Testis (tissue), 2 donors: ENCODE data around the gene EP400.

Experiments
- CTCF ChIP-seq, 3 experiments: fragments of 450-650 bp in 2 of 3; fragments of 200-600 bp in 1 of 3; sonication (generic) in 1 of 3; IDR thresholded peaks; one replicate each; pipeline ENCODE4 v1.5.1; 2016 to 2019; ENCODE audit warnings: antibody characterized with exemption in 3 of 3, mild to moderate bottlenecking in 2 of 3, moderate library complexity in 1 of 3
- POLR2A ChIP-seq: fragments of 450-650 bp; IDR thresholded peaks from one replicate; pipeline ENCODE4 v1.6.1; 2017; ENCODE audit warnings: antibody characterized with exemption, mild to moderate bottlenecking, moderate library complexity

GRCh38 chr12:131930510-131930909 is 19.2 kb upstream of the EP400 start:
- TF ChIP-seq CTCF (IDR thresholded peaks at IDR 0.05) (no peak), POLR2A (no peak)
